GM18526 (cell line): Measurements from ENCODE around the gene MED8.

Experiments used
- POLR2A ChIP-seq: IDR thresholded peaks from 3 replicates; pipeline ENCODE4 v1.6.1; 2011; ENCODE audit not compliant: insufficient read length; ENCODE audit errors: extremely low read depth

Gene MED8

GRCh38 chr1:43372172-43372571 is 17.4 kb downstream of the MED8 start:
- no peak for TF ChIP-seq POLR2A

DNA sequence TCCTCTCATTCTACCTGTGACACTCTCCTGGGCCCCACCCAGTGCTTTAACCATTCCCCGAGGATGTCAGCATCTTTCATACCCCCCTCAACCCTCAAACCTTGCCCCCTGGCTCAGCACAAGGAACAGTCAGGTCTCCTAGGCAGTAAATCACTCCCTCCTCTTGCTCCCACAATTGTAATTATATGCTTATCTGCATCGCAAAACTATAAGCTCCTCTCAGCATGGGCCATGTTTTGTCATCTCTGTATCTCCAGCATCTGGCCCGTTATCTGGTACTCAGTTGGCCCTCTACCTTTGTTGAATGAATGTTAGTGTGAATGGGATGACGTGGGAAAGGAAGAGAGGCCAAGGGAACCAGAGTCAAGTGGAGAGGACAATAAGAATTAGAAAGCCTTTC is 19.0 kb downstream of the MED8 start:
- no peak for TF ChIP-seq POLR2A

GRCh38 chr1:43368646-43369020 is 21.0 kb downstream of the MED8 start:
- no peak for TF ChIP-seq POLR2A

DNA sequence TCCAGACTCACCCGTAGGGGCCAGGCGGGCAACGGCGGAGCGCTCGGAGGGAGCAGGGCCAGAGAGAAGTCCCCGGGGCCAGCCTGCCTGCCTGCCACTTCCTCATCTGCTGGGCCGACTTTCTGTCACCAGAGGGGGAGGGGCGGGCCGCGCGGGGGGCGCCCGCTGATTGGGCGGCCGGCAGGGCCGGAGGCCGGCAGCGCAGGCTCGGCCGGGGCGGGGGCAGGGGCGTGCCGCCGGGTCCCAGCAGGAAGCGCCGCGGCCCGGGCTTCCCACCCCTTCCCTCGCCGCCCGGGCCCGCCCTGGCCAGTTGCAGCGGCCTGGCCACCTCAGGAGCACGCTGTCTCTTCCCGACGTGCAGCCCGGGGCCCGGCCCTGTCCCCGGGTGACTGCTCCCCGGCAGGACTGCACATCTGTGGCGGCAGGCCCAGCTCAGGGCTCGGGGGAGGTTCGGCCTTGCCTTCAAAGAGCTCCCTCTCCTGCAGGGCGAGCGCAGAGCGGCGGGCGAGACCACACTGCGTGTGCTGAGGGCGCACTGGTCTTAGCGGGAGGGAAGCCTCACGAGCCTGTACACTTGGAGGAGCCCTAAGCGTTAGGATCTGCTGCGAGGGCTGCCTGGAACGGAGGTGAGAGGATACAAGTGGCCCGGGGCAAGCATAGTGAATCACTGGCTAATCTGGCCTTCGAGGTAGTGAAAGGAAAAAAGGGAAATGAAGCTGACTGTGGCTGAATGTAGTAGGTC is 21.5 kb downstream of the MED8 start, which contains the start of gene ELOVL1:
TSS of gene ELOVL1 (minus strand) at position 108 of the 742 bp plus-strand sequence. CDS start 2,402 bp downstream, outside the sequence.
- TF ChIP-seq POLR2A, result peak; percentile 89

DNA sequence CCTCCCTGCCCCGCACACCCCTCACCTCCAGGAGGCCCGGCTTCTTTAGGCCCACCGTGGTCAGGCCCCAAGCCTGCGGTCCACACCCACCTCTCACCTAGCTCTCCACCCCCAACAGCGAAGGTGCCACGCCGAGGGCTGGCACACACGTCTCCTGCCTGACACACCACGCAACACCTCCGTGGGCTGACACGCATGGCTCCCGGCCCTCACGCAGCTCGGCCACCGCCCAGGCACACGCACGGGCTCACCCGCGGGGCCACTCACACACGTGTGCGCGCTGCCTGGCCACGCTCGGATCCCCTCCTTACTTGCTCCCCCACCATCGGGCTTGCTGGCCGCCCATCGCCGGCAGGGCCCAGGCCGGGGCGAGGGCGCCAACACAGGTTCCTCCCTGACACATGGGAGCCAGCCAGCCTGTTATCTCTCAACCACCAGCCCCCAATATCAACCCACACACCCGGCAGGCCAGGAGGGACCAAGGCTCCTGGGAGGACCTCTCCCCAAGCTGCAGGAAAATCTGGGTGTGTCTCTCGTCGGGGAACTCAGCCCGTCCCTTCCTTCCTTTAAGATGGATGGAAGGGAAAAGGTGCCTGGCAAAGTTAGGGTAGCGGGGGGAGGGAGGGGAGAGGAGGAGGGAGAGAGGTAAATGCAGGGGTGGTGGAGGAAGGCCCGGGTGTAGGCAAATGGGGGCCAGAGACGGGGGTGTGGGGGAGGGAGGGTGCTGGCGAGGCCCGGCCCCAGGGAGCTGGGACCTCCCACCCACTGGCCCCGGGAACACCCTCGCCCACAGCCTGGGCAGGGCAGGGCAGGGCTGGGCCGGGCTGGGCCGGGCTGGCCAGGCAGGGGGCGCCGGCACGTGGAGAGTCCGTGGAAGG is 22.3 kb downstream of the MED8 start:
- no peak for TF ChIP-seq POLR2A

DNA sequence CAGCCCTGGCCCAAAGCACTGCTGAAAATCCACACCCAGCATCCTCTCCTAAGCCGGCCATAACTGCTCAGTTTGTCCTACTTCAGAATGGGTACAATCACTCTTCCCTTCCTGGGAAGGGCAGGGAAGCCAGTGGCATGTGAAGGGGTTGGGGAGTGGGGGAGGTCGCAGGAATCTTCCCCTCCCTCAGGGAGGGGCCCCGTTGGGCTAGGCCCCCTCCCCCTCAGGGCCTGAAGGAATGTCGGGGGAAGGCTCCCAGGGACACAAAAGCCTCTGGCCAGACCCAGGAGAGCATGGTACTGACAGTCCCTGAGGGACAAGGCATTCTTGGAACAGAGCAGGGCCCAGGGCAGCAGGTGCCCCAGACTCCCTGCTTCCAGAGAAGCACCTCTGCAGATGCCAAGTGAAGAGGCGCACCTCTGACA is 23.0 kb downstream of the MED8 start:
- TF ChIP-seq POLR2A, result no peak

DNA sequence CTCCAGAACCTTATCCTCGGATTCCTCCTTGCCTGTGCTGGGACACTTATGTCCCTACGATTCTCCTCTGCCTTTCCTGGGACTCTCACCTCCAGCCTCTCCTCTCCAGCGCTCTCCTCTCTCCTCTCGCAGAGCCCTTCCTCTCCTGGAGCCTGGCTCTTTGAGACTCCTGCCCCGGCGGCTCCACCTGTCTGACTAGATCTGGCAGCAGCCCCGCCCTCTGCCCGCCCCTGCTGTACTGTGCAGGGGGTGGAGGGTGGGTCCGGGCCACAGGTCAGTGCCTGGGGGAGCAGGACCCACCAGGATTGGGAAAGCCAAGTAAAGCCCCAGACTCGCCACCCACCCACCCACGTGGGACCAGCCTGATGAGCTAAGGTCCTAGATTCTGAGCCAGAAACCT is 23.4 kb downstream of the MED8 start:
- TF ChIP-seq POLR2A, result no peak

DNA sequence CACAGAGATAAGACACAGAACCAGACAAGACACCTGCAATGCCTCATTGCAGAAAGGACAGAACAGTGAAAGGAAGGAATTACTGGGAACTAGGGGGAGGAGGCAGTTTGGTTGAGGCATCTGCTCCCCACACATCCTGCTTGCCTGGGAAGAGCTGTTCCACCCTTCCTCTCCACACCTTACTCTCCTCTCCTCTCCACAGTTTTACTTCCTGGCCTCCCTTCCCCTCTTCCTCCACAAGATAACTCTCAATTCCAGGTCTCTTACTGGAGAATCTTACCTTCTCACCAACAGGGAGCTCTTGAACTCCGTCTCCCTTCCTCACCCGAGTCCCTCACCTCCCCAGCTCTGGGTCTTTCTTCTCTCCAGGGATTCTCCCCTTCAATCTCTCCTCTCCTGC is 23.9 kb downstream of the MED8 start:
- no peak for TF ChIP-seq POLR2A

DNA sequence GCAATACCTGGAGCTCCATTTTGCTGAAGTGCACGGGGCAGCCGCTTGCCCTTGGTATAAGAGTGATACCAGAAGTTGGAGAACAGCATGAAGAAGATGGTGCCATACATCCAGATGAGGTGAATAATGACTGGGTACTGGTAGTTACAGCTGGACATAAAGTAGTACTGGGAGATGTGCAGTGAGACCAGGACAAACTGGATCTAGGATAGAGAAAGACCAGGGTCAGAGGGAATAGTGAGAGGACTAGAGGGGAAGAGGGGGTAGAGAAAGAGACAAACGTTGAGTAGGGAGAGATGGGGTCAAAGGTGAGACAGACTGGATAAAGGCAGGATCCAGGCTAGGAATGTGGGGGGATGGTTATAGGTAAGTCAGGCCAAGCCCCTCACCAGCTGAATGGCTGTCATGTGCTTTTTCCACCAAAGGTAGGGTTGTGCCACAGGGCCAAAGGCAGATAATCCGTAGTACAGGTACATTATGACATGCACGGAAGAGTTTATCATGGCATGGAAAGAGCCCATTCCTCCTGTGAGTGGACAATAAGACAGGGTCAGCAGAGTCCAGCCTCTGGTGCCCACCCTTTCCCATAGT is 25.6 kb downstream of the MED8 start:
- no peak for TF ChIP-seq POLR2A

DNA sequence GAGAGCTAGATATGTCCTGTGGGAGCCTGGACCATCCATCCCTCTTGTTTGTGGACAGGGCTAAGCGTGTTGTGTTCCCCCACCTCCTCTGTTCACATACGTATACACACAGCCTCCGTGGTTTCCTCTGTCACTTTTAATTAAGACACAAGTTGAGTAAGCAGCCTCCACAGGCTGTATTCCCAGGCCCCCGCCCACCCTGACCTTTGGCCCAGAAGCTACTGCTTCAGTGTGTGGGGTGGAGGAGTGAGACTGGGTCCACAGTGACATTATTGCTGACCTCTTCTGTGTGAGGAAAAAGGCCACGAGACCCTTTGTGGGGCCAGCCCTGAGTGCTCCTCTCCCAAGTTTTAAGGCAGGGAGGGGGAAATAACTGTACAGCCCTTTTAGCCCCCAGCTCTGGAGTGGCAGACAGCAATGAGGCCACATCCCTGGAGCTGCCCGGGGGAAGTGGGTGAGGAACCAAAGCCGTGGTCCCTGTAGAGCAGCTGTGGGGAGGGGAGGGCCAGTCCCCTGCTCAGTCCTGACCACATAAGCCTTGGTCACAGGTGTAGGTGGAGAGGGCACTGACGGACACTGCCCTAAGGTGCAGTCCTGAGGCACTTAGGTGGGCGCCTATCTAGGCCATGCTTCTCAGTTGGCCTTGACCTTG is 26.2 kb downstream of the MED8 start:
- no peak for TF ChIP-seq POLR2A

DNA sequence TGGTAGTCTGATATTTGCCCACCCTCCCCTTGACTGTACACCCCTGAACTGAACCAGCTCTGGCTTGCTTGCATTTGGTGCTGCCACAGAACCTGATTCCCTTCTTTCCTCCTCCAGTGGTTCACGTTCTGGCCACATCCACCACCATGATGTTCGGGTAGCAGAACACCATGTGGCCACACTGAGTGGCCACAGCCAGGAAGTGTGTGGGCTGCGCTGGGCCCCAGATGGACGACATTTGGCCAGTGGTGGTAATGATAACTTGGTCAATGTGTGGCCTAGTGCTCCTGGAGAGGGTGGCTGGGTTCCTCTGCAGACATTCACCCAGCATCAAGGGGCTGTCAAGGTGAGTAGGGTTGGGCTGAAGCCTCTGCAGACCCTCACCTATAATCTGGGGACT is 29.0 kb downstream of the MED8 start:
- TF ChIP-seq POLR2A, result no peak

- no peak for TF ChIP-seq POLR2A
Measured at GRCh38 chr1:43359696-43360095, 29.9 kb downstream of the MED8 start.

- peak; percentile 75 for TF ChIP-seq POLR2A
Measured at GRCh38 chr1:43358746-43359693, 30.6 kb downstream of the MED8 start, which contains the start of gene CDC20. Gene CDC20 (plus strand): TSS chr1:43358981. CDS start chr1:43359216, 235 bp downstream.

DNA sequence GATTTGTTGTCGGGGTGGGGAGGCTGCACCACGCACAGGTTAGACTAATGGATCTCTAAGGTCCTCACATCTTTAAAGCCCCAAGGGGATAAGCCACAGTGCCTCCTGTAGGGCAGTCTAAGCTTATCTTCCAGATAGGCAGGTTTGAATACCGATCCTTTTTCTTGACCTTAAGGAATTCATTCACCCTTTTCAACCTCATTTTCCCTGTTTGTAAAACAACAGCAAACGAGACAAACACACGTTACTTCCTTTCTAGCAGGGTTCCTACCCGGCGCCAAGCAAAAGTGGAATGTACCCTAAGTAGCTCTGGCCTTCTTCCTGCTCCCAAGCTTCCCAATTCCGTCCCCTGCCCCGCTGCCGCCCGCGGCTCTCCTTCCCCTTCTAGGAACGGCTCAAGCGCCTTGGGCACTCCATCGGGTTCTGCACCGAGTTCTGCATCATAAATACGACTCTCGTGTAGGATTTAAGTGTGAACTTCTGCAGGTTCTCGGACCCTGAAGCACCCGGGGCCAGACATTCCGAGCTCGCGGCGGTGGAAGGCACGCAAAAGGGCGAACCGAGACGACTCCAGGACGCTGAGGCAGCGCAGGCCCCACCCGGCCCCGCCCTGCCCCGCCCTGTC is 31.4 kb downstream of the MED8 start:
- TF ChIP-seq POLR2A, result peak; percentile 52
